GM18505 (cell line): ENCODE measurements around the gene NRXN3.

Experiments
- ATAC-seq: cut with Tn5 transposase; IDR thresholded peaks from one replicate; pipeline ENCODE4 v1.9.1; 2021; ENCODE audit not compliant: unreplicated experiment
- POLR2A ChIP-seq: IDR thresholded peaks from 4 replicates; pipeline ENCODE4 v1.6.1; 2011; ENCODE audit warnings: borderline replicate concordance; ENCODE audit not compliant: insufficient read depth, insufficient read length; ENCODE audit errors: extremely low read depth

The NRXN3 gene

GRCh38 chr14:78576437-78577166 lies 406.4 kb downstream of the NRXN3 start:
- no peak for TF ChIP-seq POLR2A
- ATAC-seq = no peak

DNA sequence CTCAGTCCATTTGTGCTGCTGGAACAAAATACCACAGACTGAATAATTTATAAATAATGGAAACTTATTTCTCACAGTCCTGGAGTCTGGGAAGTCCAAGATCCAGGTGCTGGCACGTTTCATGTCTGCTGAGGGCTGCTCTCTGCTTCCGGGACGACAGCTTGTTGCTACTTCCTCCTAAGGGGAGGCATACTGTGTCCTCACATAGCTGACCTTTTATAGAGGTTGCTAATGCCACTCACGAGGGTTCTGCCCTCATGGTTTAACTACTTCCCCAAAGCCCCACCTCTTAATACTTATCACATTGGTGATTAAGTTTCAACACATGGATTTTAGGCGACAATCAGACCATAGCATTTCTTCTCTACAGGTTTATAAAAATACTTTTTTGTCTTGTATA lies 411.1 kb downstream of the NRXN3 start:
- no peak for ATAC-seq

GRCh38 chr14:78586681-78587080 lies 416.5 kb downstream of the NRXN3 start:
- no peak for ATAC-seq
- no peak for TF ChIP-seq POLR2A

More for the DNA sequence above, 411.1 kb downstream of the NRXN3 start:
- TF ChIP-seq POLR2A = no peak

DNA sequence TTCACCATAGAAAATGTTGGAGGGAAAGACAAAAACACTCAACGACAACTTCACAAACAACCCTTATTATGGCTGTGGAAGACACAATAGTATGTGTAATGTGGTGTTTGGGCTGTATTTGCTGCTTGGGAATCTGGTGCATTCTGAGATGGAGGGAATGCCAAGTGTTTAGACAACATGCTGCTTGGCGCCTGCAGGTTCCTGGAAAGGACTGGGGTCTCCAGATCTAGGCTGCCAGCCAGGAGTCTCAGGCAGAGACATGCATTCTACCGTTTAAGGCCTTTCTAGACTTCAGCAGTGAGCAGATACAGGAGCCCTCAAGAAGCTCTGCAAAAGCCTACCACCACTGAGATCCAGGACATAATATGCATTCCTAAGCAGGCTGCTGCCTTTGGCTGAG lies 418.7 kb downstream of the NRXN3 start:
- no peak for TF ChIP-seq POLR2A

DNA sequence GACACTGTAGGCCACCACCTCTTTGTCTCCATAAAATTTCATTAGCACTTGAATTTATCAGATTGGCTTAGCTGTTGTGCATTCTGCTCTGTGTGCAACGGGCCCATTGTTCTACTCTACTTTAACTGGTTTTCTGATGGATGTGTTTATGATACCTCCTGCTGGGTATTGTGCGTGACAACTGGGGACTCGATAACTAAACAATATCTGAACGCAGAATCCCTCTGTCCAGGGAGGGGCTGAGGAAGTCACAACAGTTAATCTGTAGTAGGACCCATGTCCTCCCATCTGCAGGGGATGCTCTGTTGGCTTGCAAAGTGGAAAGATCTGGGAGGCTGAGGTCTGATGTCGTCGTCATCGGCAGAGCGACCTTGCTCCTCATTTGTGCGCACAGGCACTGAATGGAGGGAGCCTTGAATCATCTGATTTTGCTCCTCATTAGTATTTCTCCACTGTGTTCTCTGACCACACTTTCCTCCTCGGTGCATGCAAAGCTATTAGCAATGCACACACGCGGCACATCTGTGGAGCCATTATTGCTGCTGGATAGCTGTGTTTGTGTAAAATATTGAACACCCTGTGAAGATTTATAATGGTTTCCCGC lies 422.5 kb downstream of the NRXN3 start:
- TF ChIP-seq POLR2A = no peak
- ATAC-seq = no peak

More for the DNA sequence above, 418.7 kb downstream of the NRXN3 start:
- ATAC-seq = no peak

DNA sequence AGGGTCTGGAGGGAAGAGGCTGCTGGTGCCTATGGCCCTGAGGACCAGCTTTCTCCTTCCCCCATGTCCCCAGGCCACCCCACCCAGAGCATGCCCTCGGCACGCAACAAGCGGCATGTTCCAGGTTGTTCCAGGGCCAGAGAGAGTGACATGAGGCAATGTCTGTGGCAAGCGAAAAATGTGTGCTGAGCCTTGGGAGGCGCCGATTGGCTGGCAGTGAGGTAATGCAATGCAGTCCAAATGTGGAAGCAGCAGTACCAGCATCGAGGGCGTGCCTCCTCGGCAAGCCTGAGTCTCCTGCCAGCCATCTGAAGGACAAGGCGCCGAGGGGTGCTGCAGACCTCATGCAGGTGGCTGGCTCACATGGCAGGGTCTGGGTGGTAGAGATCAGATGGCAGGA lies 423.8 kb downstream of the NRXN3 start:
- TF ChIP-seq POLR2A = no peak
- ATAC-seq = no peak

DNA sequence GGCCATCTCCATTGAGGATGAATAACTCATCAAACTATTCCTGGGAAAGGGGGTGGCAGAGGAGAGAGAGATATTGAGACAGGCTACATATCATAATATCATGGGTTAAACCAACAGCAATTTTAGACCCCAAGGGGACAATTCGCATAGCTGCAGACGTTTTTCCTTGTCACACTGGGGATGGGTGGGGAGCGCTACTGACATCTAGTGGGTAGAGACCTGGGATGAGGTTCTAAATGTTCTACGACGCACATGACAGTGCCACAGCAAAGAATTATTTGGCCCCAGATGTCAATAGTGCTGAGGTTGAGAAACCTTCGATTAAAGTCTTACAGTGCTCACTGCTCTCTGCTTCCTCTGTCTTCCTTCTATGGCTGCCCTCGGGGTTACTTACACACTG lies 425.6 kb downstream of the NRXN3 start:
- ATAC-seq = no peak
- TF ChIP-seq POLR2A = no peak

DNA sequence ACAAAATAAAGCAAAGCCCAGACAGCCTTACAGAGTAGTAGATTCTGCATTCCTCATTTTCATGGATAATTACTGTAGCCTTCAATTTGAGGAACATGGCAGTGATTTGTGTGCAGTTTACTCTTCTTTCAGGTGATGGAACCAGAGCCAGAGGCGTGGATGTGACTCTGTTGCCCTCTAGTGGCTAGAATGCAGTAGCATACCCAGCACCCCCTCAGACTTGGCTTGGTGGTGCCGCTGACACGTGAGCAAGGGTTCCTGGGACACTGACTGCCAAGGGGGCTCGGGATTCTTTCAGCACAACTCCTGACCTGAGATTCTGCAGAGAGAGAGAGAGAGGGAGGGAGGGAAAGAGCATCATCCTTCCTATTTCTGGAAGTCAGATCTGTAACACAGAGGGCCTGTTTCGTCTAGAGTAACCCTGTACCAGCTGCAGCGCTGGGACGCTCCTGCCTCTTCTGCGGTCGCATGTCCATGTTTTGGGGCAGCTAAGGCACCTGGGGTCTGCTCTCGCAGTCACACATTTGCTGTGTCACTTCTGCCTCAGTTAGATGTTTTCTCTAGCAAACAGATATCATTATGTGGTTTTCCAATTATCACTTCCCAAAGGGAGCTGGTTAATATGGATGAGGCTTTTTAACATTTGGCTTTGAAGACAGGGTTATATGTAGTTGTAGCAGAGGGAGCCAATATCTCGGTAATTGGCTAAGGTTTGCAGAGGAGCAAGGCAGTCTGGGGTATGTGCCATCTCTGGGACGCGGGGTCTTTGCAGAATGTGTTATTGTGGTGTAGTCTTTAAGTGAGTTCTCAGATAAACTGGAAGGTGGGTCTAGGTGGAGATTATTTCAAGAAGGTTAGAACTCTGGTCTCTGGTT lies 428.1 kb downstream of the NRXN3 start:
- ATAC-seq = peak; percentile 86
- TF ChIP-seq POLR2A = no peak

DNA sequence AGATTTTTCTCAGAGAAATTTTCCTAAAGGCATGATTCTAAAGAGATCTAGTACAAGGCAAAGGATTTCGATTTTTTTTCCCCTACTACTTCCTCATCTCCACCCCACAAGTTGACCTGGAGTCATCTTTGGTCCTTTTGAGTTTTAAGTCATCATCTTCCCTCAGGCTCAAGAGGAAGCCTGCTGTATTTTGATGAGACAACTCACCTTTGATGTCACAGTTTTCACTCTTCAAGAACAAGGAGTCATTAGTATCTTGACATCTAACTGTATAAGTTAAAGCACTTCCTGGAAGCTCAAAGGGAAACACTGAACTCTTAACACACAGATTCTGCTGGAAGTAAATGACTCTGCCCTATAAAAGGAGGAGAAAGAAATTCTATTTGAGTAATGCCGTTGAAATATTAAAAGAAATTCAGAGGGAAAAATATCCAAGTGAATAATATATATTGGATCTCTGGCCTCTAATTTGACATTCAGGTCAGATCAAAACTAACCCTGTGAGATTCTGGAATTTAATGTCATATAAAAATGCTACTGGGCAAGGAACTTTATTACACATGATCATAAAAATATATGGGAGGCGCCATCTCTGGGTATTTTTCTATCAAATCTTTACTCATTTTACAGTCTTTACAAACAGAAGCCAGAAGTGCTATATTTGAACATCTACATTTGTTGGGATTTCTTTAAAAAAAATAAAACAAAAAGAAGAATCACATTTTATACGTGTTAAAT lies 435.0 kb downstream of the NRXN3 start:
- no peak for ATAC-seq
- TF ChIP-seq POLR2A = no peak

DNA sequence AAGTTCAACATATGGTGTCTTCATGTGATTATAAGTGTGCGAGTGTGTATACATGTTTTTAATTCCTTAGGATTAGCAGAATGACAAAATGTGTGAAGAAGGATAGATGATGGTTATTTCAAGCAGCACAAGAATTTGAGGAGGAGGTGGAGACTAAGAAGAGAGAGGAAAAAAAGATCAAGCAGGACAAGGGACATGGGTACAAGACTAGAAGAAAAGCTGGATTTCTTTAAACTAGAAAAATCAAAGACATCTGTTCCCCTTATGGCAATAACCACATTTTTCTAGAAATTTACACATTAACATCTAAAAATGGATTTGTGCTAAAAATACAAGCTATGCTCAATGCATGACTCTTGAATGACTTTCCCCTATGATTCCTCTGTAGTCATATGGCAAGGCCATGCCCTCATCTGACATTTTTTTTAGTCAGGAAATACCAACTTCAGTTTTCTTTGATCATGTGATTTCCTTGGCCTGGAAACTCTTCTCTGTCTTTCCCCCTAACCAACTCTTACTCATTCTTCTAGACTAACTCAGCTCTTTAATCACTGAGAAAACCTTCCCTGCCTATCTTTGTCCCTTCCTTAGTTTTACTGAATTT lies 435.8 kb downstream of the NRXN3 start:
- no peak for TF ChIP-seq POLR2A
- no peak for ATAC-seq

DNA sequence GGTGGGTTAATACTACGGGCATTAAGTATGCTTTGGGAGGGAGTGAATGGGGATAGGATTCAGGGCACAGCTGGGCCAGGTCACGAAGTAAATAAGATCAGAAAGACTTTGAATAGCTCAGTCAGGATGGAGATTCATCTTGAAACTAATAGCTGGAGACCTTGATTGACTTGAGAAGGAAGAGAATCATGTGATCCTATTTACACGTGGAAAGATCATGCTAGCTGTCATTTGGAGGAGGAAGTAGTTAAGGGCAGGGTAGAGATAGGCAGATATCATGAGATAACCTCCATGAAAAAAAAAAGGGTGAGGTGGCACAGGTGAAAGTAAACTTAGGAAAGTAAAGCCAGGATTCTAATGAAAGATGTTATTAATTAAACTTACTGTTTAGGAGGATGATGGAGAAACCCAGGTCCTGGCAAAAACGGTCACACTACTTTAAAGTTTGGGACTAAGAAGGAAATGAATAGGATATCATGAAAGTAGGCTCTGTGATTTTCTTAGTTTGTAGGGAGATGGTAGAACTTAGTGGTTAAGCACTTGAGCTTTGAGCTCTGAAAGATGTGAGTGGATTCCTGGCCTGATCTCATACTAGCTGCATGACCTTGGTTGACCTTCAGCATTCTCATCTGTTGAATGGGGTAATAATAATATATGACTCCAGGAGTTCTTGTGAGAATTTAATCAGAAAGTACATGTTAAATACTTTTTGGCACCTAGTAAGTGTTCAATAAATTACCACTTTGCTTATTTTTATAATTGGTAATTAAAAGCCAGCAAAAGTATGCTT lies 439.0 kb downstream of the NRXN3 start:
- ATAC-seq = no peak
- no peak for TF ChIP-seq POLR2A

DNA sequence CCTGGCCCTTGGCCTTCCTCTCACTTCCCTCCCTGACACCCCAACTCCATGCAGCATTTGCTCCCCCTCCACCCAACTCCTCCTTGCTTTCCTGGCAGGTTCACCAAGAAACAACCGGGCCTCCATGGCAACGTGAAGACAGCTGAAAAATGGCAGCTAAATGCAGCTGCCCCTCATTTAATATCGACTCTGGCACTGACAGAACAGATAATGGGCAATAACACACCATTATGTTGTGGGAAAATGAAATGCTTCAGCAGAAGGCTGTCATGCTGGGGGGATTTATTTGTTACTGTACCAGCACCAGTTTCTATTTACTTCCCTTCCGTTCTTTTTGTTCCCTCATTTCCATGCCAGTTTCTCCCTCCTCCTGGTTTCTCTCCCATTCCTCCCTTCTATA lies 440.8 kb downstream of the NRXN3 start:
- ATAC-seq = no peak
- no peak for TF ChIP-seq POLR2A

GRCh38 chr14:78611796-78612571 lies 441.8 kb downstream of the NRXN3 start:
- no peak for TF ChIP-seq POLR2A
- no peak for ATAC-seq
